Measurements from ENCODE around the gene GRK5.

DNA sequence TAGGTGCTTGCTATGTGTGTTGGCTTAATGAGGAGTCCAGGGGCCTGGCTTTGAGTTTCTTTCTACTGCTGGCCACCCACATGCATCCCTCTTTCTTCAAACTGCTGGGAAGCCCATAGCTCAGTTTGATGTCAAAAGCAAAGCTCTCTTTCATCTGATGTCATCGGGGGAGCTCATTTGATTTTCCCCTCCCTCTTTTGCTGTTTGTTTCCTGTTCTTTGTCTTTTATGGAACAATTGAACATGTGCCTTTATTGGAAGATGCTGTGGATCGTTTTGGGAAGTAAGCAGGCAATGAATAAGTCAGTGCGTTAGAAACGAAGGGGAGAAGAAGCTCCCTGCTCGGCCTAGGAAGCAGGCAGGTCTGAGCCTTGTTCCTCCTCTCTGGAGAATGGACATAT lies 140.7 kb downstream of the GRK5 start:
- TF ChIP-seq POLR2A (IDR thresholded peaks at IDR 0.05), result no peak
- TF ChIP-seq, protein P1, sequence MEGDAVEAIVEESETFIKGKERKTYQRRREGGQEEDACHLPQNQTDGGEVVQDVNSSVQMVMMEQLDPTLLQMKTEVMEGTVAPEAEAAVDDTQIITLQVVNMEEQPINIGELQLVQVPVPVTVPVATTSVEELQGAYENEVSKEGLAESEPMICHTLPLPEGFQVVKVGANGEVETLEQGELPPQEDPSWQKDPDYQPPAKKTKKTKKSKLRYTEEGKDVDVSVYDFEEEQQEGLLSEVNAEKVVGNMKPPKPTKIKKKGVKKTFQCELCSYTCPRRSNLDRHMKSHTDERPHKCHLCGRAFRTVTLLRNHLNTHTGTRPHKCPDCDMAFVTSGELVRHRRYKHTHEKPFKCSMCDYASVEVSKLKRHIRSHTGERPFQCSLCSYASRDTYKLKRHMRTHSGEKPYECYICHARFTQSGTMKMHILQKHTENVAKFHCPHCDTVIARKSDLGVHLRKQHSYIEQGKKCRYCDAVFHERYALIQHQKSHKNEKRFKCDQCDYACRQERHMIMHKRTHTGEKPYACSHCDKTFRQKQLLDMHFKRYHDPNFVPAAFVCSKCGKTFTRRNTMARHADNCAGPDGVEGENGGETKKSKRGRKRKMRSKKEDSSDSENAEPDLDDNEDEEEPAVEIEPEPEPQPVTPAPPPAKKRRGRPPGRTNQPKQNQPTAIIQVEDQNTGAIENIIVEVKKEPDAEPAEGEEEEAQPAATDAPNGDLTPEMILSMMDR (IDR thresholded peaks at IDR 0.05), result no peak

All from lower leg skin (tissue), 3 donors.